ENCODE measurements around the gene KRTAP22-2.

Gene KRTAP22-2

GRCh38 chr21:30563072-30563471, 27.1 kb downstream of the KRTAP22-2 start:
- no peak for TF ChIP-seq CTCF (IDR thresholded peaks at IDR 0.05; ENCODE audit: low read depth, low read length, missing control alignments)
- DNase-seq: no peak
- no peak overlapping the region for H3K4me3 ChIP-seq (ENCODE audit: low read depth, low read length)
- no peaks in the 10 kb centered on the region for H3K36me3 ChIP-seq (replicated peaks)
- no peak overlapping the region for H3K27ac ChIP-seq
- H3K27me3 ChIP-seq (replicated peaks): no peaks in the 10 kb centered on the region
- in situ Hi-C loops (cut with HindIII; ENCODE audit: low pct_ligation_motif_present, low sequenced_read_pairs): no loop called here

- no peaks in the 10 kb centered on the region for H3K36me3 ChIP-seq (replicated peaks)
- TF ChIP-seq CTCF (IDR thresholded peaks at IDR 0.05; ENCODE audit: low read depth, low read length, missing control alignments): no peak
- no peaks in the 10 kb centered on the region for H3K27me3 ChIP-seq (replicated peaks)
- H3K27ac ChIP-seq: no peak overlapping the region
- DNase-seq: no peak
- in situ Hi-C loops (cut with HindIII; ENCODE audit: low pct_ligation_motif_present, low sequenced_read_pairs): no loop called here
- no peak overlapping the region for H3K4me3 ChIP-seq (ENCODE audit: low read depth, low read length)
Measured at GRCh38 chr21:30561957-30562356, 28.2 kb downstream of the KRTAP22-2 start.

GRCh38 chr21:30561264-30561895, 28.8 kb downstream of the KRTAP22-2 start, which contains the start of gene KRTAP19-7:
TSS of gene KRTAP19-7 (minus strand) at chr21:30561314. CDS start at chr21:30561289, 25 bp downstream.
- Histone ChIP-seq H3K36me3 (replicated peaks) (no peaks in the 10 kb centered on the region), H3K4me3 (ENCODE audit: low read depth, low read length) (no peak within 1 kb of the TSS), H3K27me3 (replicated peaks) (no peaks in the 10 kb centered on the region), H3K27ac (no peak within 1 kb of the TSS)
- no peak for DNase-seq
- TF ChIP-seq CTCF (IDR thresholded peaks at IDR 0.05; ENCODE audit: low read depth, low read length, missing control alignments): no peak
- in situ Hi-C loops (cut with HindIII; ENCODE audit: low pct_ligation_motif_present, low sequenced_read_pairs): no loop called here

- H3K36me3 ChIP-seq (replicated peaks): no peaks in the 10 kb centered on the region
- TF ChIP-seq CTCF (IDR thresholded peaks at IDR 0.05; ENCODE audit: low read depth, low read length, missing control alignments): no peak
- no peak overlapping the region for H3K27ac ChIP-seq
- in situ Hi-C loops (cut with HindIII; ENCODE audit: low pct_ligation_motif_present, low sequenced_read_pairs): no loop called here
- no peak overlapping the region for H3K4me3 ChIP-seq (ENCODE audit: low read depth, low read length)
- H3K27me3 ChIP-seq (replicated peaks): no peaks in the 10 kb centered on the region
- no peak for DNase-seq
Measured at GRCh38 chr21:30555095-30555494, 35.1 kb downstream of the KRTAP22-2 start.

GRCh38 chr21:30552782-30553181, 37.4 kb downstream of the KRTAP22-2 start:
- Histone ChIP-seq H3K4me3 (ENCODE audit: low read depth, low read length) (no peak overlapping the region), H3K36me3 (replicated peaks) (no peaks in the 10 kb centered on the region), H3K27me3 (replicated peaks) (no peaks in the 10 kb centered on the region), H3K27ac (no peak overlapping the region)
- TF ChIP-seq CTCF (IDR thresholded peaks at IDR 0.05; ENCODE audit: low read depth, low read length, missing control alignments): no peak
- DNase-seq: no peak
- in situ Hi-C loops (cut with HindIII; ENCODE audit: low pct_ligation_motif_present, low sequenced_read_pairs): no loop called here

- in situ Hi-C loops (cut with HindIII; ENCODE audit: low pct_ligation_motif_present, low sequenced_read_pairs): no loop called here
- Histone ChIP-seq H3K36me3 (replicated peaks) (no peaks in the 10 kb centered on the region), H3K4me3 (ENCODE audit: low read depth, low read length) (no peak within 1 kb of the TSS), H3K27me3 (replicated peaks) (no peaks in the 10 kb centered on the region), H3K27ac (no peak within 1 kb of the TSS)
- TF ChIP-seq CTCF (IDR thresholded peaks at IDR 0.05; ENCODE audit: low read depth, low read length, missing control alignments): no peak
- DNase-seq: no peak
Measured at GRCh38 chr21:30541764-30542163, 48.4 kb downstream of the KRTAP22-2 start, which contains the start of gene KRTAP19-6. TSS of gene KRTAP19-6 (minus strand) at chr21:30541864. CDS start at chr21:30541833, 31 bp downstream.

Measured in brain microvascular endothelial cell (primary cell).